T1000 (cell line): Measurements from ENCODE around the gene CACNA1C.

Experiments
- DNase-seq: peaks from one replicate; lab custom pipeline; 2025; ENCODE audit warnings: mixed read lengths; lab: John Stamatoyannopoulos, UW

CACNA1C gene

GRCh38 chr12:2364631-2365051, 311.9 kb downstream of the CACNA1C start:
- DNase-seq: no peak

- no peak for DNase-seq
Measured at GRCh38 chr12:2366711-2367110, 313.9 kb downstream of the CACNA1C start.

GRCh38 chr12:2372178-2372577, 319.4 kb downstream of the CACNA1C start:
- DNase-seq: no peak

GRCh38 chr12:2372735-2373134, 319.9 kb downstream of the CACNA1C start:
- peak; percentile 46 for DNase-seq

GRCh38 chr12:2373307-2373706, 320.5 kb downstream of the CACNA1C start:
- no peak for DNase-seq

GRCh38 chr12:2374092-2374906, 321.5 kb downstream of the CACNA1C start:
- no peak for DNase-seq

GRCh38 chr12:2375871-2376270, 323.1 kb downstream of the CACNA1C start:
- DNase-seq: no peak

- DNase-seq: no peak
Measured at GRCh38 chr12:2376908-2377657, 324.3 kb downstream of the CACNA1C start.

- DNase-seq: no peak
Measured at GRCh38 chr12:2378835-2379330, 326.1 kb downstream of the CACNA1C start.

- DNase-seq: no peak
Measured at GRCh38 chr12:2380946-2381345, 328.2 kb downstream of the CACNA1C start.

- DNase-seq: no peak
Measured at GRCh38 chr12:2382370-2383155, 329.8 kb downstream of the CACNA1C start.

GRCh38 chr12:2383325-2384028, 330.7 kb downstream of the CACNA1C start:
- no peak for DNase-seq

- DNase-seq: no peak
Measured at GRCh38 chr12:2384029-2384386, 331.2 kb downstream of the CACNA1C start.

GRCh38 chr12:2384533-2385351, 332.0 kb downstream of the CACNA1C start:
- no peak for DNase-seq

GRCh38 chr12:2385529-2385928, 332.7 kb downstream of the CACNA1C start:
- no peak for DNase-seq

GRCh38 chr12:2386566-2386965, 333.8 kb downstream of the CACNA1C start:
- no peak for DNase-seq

GRCh38 chr12:2387103-2387834, 334.5 kb downstream of the CACNA1C start:
- no peak for DNase-seq

GRCh38 chr12:2389079-2389790, 336.4 kb downstream of the CACNA1C start:
- DNase-seq: no peak

GRCh38 chr12:2390133-2390532, 337.3 kb downstream of the CACNA1C start:
- DNase-seq: no peak
